Lower lobe of right lung (tissue), 2 donors: ENCODE results near the gene PDE4D. TPM values are rescaled to one million over a fixed set of nuclear protein-coding genes. Genes with fewer than 3 reads are reported as not detected.

ENCODE experiments used
- ATAC-seq, 2 donors: fragments of 200-7000 bp; cut with Tn5 transposase; one replicate each; pipeline ENCODE4 v1.9.1; 2020 to 2022; ENCODE audit warnings: mild to moderate bottlenecking in 2 of 2, moderate library complexity in 2 of 2
- DNase-seq: peaks from one replicate; pipeline ENCODE4 v3.0.0-alpha.2; 2020
- H3K27ac ChIP-seq: fragments of 200-600 bp; one replicate; pipeline ENCODE4 v1.8.0; 2022
- H3K27me3 ChIP-seq: fragments of 200-600 bp; one replicate; pipeline ENCODE4 v1.8.0; 2022; ENCODE audit warnings: low read depth
- H3K36me3 ChIP-seq: fragments of 200-600 bp; one replicate; pipeline ENCODE4 v1.8.0; 2022; ENCODE audit warnings: mild to moderate bottlenecking
- H3K4me1 ChIP-seq: fragments of 200-600 bp; one replicate; pipeline ENCODE4 v1.8.0; 2022
- H3K4me3 ChIP-seq: fragments of 200-600 bp; one replicate; pipeline ENCODE4 v1.8.0; 2022; ENCODE audit warnings: mild to moderate bottlenecking
- H3K9me3 ChIP-seq: fragments of 200-600 bp; one replicate; pipeline ENCODE4 v1.8.0; 2022
- intact Hi-C: fragments of 100-400 bp; cut with DNase I; formaldehyde crosslinking; loops from one replicate; pipeline ENCODE4 v1.11.0; 2022
- total RNA-seq: library from RNA; stranded (reverse); fragmentation: NEBNext Ultra II Directional; extraction: Animal tissue kit (Norgen Biotek cat#: 25700); gene quantifications from one replicate; pipeline ENCODE4 v1.2.1, GENCODE V29; 2021
- TF ChIP-seq, protein P1 (sequence below): fragments of 200-600 bp; IDR thresholded peaks from one replicate; pipeline ENCODE4 v1.8.0; 2022; ENCODE audit warnings: antibody characterized with exemption, mild to moderate bottlenecking
- donor health status: DM: no; HTN: yes; CAD: no; lungs with severe emphysema.

PDE4D gene
- total RNA-seq, 1 donor from 2014 or later: 71.3 TPM

DNA sequence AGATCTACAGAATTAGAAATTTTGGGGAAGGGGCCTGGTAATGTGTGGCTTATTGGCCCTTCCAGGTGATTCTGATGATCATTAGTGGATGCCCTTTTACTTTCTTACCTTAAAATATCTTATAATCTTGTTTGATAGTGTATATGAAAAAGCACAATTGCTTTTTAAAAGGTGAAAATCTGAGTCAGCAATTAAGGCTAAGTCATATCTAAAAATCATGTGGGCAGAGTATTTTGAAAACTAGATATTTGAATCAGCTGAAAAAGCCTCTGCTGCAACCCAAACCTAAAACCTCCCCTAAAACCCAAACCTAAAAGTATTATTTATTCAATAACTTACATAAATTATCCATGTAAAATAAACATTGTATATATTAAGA lies 359.8 kb downstream of the PDE4D start:
- H3K9me3 ChIP-seq: no peaks in the 10 kb centered on the region
- no peak overlapping the region for H3K4me3 ChIP-seq
- intact Hi-C loops: no loop called here
- ATAC-seq (no peak), DNase-seq (no peak)
- H3K36me3 ChIP-seq: no peaks in the 10 kb centered on the region
- H3K27me3 ChIP-seq: no peaks in the 10 kb centered on the region
- no peak overlapping the region for H3K27ac ChIP-seq
- H3K4me1 ChIP-seq: no peaks in the 10 kb centered on the region
- TF ChIP-seq, protein P1, sequence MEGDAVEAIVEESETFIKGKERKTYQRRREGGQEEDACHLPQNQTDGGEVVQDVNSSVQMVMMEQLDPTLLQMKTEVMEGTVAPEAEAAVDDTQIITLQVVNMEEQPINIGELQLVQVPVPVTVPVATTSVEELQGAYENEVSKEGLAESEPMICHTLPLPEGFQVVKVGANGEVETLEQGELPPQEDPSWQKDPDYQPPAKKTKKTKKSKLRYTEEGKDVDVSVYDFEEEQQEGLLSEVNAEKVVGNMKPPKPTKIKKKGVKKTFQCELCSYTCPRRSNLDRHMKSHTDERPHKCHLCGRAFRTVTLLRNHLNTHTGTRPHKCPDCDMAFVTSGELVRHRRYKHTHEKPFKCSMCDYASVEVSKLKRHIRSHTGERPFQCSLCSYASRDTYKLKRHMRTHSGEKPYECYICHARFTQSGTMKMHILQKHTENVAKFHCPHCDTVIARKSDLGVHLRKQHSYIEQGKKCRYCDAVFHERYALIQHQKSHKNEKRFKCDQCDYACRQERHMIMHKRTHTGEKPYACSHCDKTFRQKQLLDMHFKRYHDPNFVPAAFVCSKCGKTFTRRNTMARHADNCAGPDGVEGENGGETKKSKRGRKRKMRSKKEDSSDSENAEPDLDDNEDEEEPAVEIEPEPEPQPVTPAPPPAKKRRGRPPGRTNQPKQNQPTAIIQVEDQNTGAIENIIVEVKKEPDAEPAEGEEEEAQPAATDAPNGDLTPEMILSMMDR: no peak

DNA sequence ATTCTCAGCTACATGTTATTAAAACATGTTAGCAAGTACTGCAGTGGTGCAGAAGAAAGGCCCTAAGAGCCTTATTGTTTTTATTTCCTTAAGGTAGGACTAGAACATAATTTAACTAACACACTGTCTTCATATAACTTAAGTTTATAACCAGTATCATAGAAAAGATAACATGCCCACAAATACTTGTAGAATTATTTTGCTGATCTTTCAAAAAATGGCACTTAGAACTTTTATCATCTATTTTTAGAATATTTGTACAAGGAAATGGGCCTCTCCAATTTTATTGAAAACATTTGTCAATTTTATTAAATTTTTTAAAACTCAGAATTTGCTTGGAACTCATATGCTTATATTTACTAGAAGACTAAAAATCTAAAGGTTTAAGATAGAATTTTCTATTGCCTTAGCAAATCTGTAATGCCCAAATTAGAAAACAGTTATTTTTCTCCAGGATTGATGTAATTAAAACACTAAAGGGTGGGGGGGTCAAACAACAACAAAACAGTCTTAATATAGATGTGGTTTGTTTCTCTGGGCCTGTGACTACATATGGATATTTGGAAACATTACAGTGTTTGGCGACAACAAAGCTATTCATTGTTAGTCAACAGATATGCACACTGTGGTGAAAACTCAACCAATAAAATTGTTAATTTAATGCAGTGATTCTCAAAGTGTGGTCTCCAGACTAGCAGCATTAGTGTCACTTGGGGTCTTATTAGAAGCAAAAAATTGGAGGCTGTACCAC lies 360.4 kb downstream of the PDE4D start:
- H3K27ac ChIP-seq: no peak overlapping the region
- intact Hi-C loops: no loop called here
- no peaks in the 10 kb centered on the region for H3K36me3 ChIP-seq
- ATAC-seq: no peak
- no peak overlapping the region for H3K4me3 ChIP-seq
- TF ChIP-seq, protein P1: no peak
- H3K4me1 ChIP-seq: no peaks in the 10 kb centered on the region
- no peaks in the 10 kb centered on the region for H3K27me3 ChIP-seq
- DNase-seq: no peak
- no peaks in the 10 kb centered on the region for H3K9me3 ChIP-seq

DNA sequence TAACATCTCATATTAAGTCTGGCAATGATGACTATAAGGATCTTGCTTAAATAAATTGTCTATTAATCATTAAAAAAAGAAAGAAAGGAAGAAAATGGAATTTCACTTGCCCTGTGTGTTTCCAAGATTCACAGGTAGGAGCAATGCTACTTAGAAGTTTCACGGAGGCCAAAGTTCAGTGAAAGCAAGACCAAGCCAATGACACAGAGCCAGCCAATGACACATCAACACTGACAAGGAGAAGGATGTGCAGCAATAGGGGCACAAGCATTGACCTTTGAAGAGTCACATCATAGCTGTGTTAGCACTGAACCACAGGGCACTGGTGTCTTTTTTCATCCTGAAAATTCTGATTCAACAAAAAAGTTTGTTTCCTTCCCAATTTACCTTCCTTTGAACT lies 364.3 kb downstream of the PDE4D start:
- TF ChIP-seq, protein P1: no peak
- ATAC-seq (no peak), DNase-seq (no peak)
- intact Hi-C loops: no loop called here
- Histone ChIP-seq H3K36me3 (no peaks in the 10 kb centered on the region), H3K4me1 (no peaks in the 10 kb centered on the region), H3K9me3 (no peaks in the 10 kb centered on the region), H3K27me3 (no peaks in the 10 kb centered on the region), H3K4me3 (no peak overlapping the region), H3K27ac (no peak overlapping the region)

DNA sequence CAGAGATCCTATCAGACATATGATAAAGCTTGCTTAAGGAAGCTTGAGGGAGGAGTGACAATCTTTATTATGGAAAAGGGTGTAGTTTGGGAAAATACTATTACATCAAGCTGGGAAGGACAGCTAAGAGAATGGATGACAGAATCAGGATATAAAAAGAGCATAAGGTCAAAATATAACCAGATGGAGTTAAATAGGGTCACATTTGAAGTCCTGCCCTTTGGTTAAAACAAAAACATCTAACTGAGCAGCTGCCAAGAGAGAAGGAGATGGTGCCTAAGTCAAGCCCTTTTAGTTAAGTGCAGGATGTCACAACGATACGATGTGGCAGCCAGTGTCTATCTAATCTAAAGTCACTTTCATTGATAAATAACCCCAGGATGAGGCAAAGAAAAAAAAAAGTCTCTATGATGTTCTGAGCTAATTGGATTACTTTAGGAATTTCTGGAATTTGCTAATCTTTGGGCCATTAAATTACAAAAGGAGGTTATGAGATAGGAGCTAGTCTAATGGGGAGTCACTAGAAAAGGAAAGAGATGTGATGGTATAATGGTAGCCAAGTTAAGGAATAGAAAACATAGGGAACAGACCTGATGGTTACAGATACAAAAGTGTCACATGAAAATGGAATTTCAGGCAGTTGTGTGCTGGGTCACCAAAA lies 365.2 kb downstream of the PDE4D start:
- DNase-seq: no peak
- no peaks in the 10 kb centered on the region for H3K27me3 ChIP-seq
- TF ChIP-seq, protein P1: no peak
- no peak for ATAC-seq
- H3K4me3 ChIP-seq: no peak overlapping the region
- H3K9me3 ChIP-seq: no peaks in the 10 kb centered on the region
- H3K36me3 ChIP-seq: no peaks in the 10 kb centered on the region
- intact Hi-C loops: no loop called here
- no peak overlapping the region for H3K27ac ChIP-seq
- H3K4me1 ChIP-seq: no peaks in the 10 kb centered on the region

DNA sequence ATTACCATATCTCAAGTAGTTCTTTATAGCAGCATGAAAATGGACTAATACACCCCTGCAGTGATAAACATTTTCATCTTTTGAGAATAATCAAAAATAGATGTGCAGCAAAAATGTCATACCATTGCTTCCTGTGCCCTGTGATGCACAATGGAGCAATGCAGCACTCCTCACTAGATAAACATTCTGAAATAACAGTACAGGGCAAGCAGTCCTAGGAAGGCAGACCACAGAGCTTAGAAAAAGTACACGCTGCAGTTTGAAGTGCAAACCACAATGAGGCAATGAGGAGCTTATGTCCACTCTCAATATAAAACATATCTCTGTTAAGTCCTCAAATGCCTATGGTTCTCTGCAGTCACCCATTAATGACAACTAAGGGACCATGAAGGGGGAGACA lies 367.6 kb downstream of the PDE4D start:
- H3K36me3 ChIP-seq: no peaks in the 10 kb centered on the region
- H3K4me1 ChIP-seq: no peaks in the 10 kb centered on the region
- no peak overlapping the region for H3K4me3 ChIP-seq
- intact Hi-C loops: no loop called here
- H3K9me3 ChIP-seq: no peaks in the 10 kb centered on the region
- ATAC-seq (peak; percentile 35 to 64), DNase-seq (no peak)
- TF ChIP-seq, protein P1: no peak
- no peaks in the 10 kb centered on the region for H3K27me3 ChIP-seq
- H3K27ac ChIP-seq: no peak overlapping the region
